Naive thymus-derived CD4-positive, alpha-beta T cell (primary cell): Measurements from ENCODE around the gene TTC16. TPM values are rescaled to one million over a fixed set of nuclear protein-coding genes. Genes with fewer than 3 reads are reported as not detected.

Experiments used
- ATAC-seq: fragments of 150-1000 bp; cut with Tn5 transposase; 2 replicates; pipeline ENCODE4 v1.10.0; 2021; ENCODE audit warnings: mild to moderate bottlenecking, moderate library complexity
- CTCF ChIA-PET: fragments of 350-600 bp; sonication (Branson Sonifier 250); formaldehyde crosslinking; loops from one replicate; lab custom pipeline; 2021; ENCODE audit warnings: antibody characterized with exemption; lab: Charles Lee
- POLR2A ChIA-PET: fragments of 350-600 bp; sonication (Branson Sonifier 250); formaldehyde crosslinking; loops from one replicate; lab custom pipeline; 2021; ENCODE audit warnings: antibody characterized with exemption, inconsistent platforms; lab: Charles Lee
- DNase-seq, 9 donors: peaks; one replicate each; pipeline versions ENCODE4 v3.0.0 to v3.0.0-alpha.2; 2020 to 2022; ENCODE audit warnings: mixed read lengths in 1 of 9
- H3K27ac ChIP-seq: one replicate; pipeline ENCODE4 v1.7.0; 2013; ENCODE audit warnings: mild to moderate bottlenecking, low read depth, low read length, moderate library complexity
- H3K27me3 ChIP-seq, 2 donors: one replicate each; pipeline ENCODE4 v1.7.0; 2013; ENCODE audit warnings: low read length in 2 of 2, mild to moderate bottlenecking in 2 of 2, moderate library complexity in 2 of 2; ENCODE audit not compliant: control insufficient read depth in 2 of 2, insufficient read depth in 2 of 2
- H3K36me3 ChIP-seq, 3 experiments: 1 replicate in 2 of 3; 2 replicates in 1 of 3; pipeline ENCODE4 v1.7.0; 2013; ENCODE audit warnings: low read length in 3 of 3, mild to moderate bottlenecking in 3 of 3, moderate library complexity in 1 of 3; ENCODE audit not compliant: insufficient read depth in 3 of 3, control insufficient read depth in 2 of 3
- H3K4me1 ChIP-seq, 2 donors: one replicate each; pipeline ENCODE4 v1.7.0; 2013; ENCODE audit warnings: low read length in 2 of 2, mild to moderate bottlenecking in 2 of 2, moderate library complexity in 1 of 2; ENCODE audit not compliant: control insufficient read depth in 2 of 2, insufficient read depth in 2 of 2
- H3K4me3 ChIP-seq: 2 replicates; pipeline ENCODE4 v1.7.0; 2013; ENCODE audit warnings: mild to moderate bottlenecking, low read length
- H3K9me3 ChIP-seq, 3 experiments: 1 replicate in 2 of 3; 2 replicates in 1 of 3; pipeline ENCODE4 v1.7.0; 2013; ENCODE audit warnings: low read length in 3 of 3; ENCODE audit not compliant: control insufficient read depth in 2 of 3
- H3K27ac Mint-ChIP-seq, 9 donors: one replicate each; pipeline ENCODE4 v1.8.0; 2020 to 2022; ENCODE audit warnings: mixed read lengths in 9 of 9, mild to moderate bottlenecking in 8 of 9, moderate library complexity in 5 of 9, inconsistent platforms in 2 of 9
- H3K27me3 Mint-ChIP-seq, 5 donors: one replicate each; pipeline ENCODE4 v1.8.0; 2021 to 2022; ENCODE audit warnings: mixed read lengths in 5 of 5, mild to moderate bottlenecking in 1 of 5
- H3K36me3 Mint-ChIP-seq, 5 donors: one replicate each; pipeline ENCODE4 v1.8.0; 2020 to 2022; ENCODE audit warnings: mixed read lengths in 5 of 5, mild to moderate bottlenecking in 3 of 5, inconsistent platforms in 1 of 5
- H3K4me1 Mint-ChIP-seq, 7 donors: one replicate each; pipeline ENCODE4 v1.8.0; 2020 to 2022; ENCODE audit warnings: mixed read lengths in 7 of 7, mild to moderate bottlenecking in 3 of 7, inconsistent platforms in 1 of 7
- H3K4me3 Mint-ChIP-seq, 10 donors: one replicate each; pipeline ENCODE4 v1.8.0; 2020 to 2022; ENCODE audit warnings: mild to moderate bottlenecking in 10 of 10, mixed read lengths in 10 of 10, moderate library complexity in 6 of 10, inconsistent platforms in 2 of 10
- H3K9me3 Mint-ChIP-seq, 11 donors: one replicate each; pipeline ENCODE4 v1.8.0; 2020 to 2022; ENCODE audit warnings: mixed read lengths in 11 of 11, mild to moderate bottlenecking in 4 of 11, inconsistent platforms in 1 of 11, moderate library complexity in 1 of 11
- intact Hi-C, 2 donors: fragments of 100-400 bp; cut with micrococcal nuclease; formaldehyde crosslinking; loops; one replicate each; pipeline ENCODE4 v1.15.1; 2023
- polyA plus RNA-seq, 2 donors: library from polyadenylated mRNA; unstranded; fragments of 300-500 nt; fragmentation: Illumina TruSeq; gene quantifications; one replicate each; pipeline ENCODE4 v1.2.3, GENCODE V29; 2021
- total RNA-seq, 6 experiments: library from RNA in 5 of 6; stranded (reverse) in 5 of 6; gene quantifications; 1 replicate in 5 of 6; 2 replicates in 1 of 6; pipeline ENCODE4 v1.2.3 and lab custom pipeline; 2021 to 2026

TTC16 gene
- total and polyA plus RNA-seq, 7 experiments from 2014 or later, result 0.29 to 9.9 (median 4.6) TPM

DNA sequence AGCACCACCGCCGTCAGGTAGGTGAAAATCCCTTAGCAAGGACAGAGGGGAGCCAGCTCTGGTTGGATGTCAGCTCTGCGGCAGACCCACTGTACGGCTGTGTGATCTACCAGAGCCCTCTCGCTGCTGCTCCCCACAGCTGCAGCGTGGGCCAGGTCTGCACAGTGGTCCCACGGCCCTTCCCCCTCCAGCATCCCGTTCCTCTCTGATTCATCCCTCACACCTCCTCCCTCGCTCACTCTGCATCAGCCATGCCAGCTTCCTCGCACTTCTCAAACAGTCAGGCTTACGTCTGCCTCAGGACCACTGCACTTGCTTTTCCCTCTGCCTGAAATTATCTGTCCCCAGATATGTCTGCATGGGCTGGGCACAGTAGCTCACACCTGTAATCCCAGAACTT is 35.7 kb upstream of the TTC16 start:
- no peaks in the 10 kb centered on the region for H3K4me1 ChIP-seq
- Mint-ChIP-seq H3K4me3 (no peak overlapping the region), H3K27me3 (no peaks in the 10 kb centered on the region), H3K36me3 (peaks cover 0 to 22% (median 8%) of the 10 kb centered on the region in 5 donors), H3K27ac (no peak overlapping the region), H3K4me1 (no peaks in the 10 kb centered on the region), H3K9me3 (no peaks in the 10 kb centered on the region)
- intact Hi-C loops, result no loop called here
- H3K9me3 ChIP-seq, result no peaks in the 10 kb centered on the region
- no peak for DNase-seq
- POLR2A ChIA-PET, result no interaction called here
- H3K36me3 ChIP-seq, result no peaks in the 10 kb centered on the region
- H3K27me3 ChIP-seq, result no peaks in the 10 kb centered on the region
- CTCF ChIA-PET, result no interaction called here
- no peak overlapping the region for H3K27ac ChIP-seq
- H3K4me3 ChIP-seq, result no peak overlapping the region
- no peak for ATAC-seq

DNA sequence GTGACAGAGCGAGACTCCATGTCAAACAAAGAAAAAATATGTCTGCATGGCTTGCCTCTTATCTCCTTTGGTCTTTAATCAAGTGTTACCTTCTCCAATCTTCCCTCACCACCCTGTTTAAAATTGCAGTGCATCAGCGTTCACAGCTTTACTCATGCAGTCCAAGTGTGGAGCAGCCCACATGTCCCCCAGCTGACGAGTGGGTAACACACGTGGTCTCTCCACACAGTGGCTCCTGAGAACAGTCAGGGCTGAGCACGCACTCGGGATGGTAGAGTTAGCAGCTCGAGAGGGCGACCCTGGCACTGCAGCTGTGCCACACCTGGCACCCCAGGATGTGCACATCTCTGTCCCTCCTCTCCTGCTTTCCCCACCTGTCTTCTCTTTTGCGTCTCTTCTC is 35.0 kb upstream of the TTC16 start:
- no peak overlapping the region for H3K4me3 Mint-ChIP-seq
- Histone ChIP-seq H3K9me3 (no peaks in the 10 kb centered on the region), H3K27ac (no peak overlapping the region), H3K4me1 (no peaks in the 10 kb centered on the region), H3K36me3 (no peaks in the 10 kb centered on the region), H3K4me3 (no peak overlapping the region), H3K27me3 (no peaks in the 10 kb centered on the region)
- no peaks in the 10 kb centered on the region for H3K9me3 Mint-ChIP-seq
- no peaks in the 10 kb centered on the region for H3K4me1 Mint-ChIP-seq
- intact Hi-C loops, result no loop called here
- ChIA-PET POLR2A (no interaction called here), CTCF (no interaction called here)
- H3K27me3 Mint-ChIP-seq, result no peaks in the 10 kb centered on the region
- peaks cover 0 to 19% (median 5%) of the 10 kb centered on the region in 5 donors for H3K36me3 Mint-ChIP-seq
- no peak overlapping the region for H3K27ac Mint-ChIP-seq
- ATAC-seq (no peak), DNase-seq (no peak)

DNA sequence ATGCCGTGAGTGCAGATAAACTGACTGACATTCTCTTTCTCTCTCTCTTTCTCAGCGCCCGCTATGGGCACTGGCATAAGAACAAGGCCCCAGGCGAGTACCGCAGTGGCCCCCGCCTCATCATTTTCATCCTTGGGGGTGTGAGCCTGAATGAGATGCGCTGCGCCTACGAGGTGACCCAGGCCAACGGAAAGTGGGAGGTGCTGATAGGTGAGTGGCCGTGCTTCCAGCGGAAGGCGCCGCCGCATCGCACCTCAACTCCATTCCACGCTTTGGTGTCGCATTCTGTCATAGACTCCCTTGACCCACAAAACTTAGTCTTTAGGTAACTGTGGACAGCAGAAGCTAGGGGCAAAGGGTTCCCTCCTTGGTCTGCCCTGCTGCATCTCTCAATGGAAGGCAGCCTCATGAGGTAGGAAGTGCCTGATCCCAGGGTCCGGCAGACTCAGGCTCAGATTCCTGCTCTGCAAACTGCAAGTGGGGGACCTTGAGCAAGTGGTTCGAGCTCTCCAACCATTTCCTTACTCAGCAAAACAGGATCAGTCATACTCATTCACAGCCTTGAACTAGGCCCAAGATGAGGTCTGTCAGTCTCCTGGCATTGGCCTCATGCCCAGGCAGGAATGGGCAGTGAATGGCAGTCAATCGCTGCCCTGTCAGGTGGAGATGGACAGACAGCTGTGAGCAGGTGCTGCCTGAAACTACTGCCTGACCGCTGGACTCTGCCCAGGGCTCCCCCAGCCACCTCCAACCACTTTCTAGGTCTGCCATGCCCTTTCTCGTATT is 33.3 kb upstream of the TTC16 start:
- H3K9me3 Mint-ChIP-seq, result no peaks in the 10 kb centered on the region
- Histone ChIP-seq H3K9me3 (no peaks in the 10 kb centered on the region), H3K36me3 (no peaks in the 10 kb centered on the region), H3K27me3 (no peaks in the 10 kb centered on the region), H3K27ac (no peak overlapping the region), H3K4me3 (no peak overlapping the region), H3K4me1 (no peaks in the 10 kb centered on the region)
- H3K36me3 Mint-ChIP-seq, result peaks cover 0 to 17% (median 4%) of the 10 kb centered on the region in 5 donors
- intact Hi-C loops, result no loop called here
- no peak overlapping the region for H3K4me3 Mint-ChIP-seq
- POLR2A ChIA-PET, result no interaction called here
- no peaks in the 10 kb centered on the region for H3K4me1 Mint-ChIP-seq
- CTCF ChIA-PET, result no interaction called here
- DNase-seq (no peak), ATAC-seq (no peak)
- no peak overlapping the region for H3K27ac Mint-ChIP-seq
- no peaks in the 10 kb centered on the region for H3K27me3 Mint-ChIP-seq

GRCh38 chr9:127683723-127684122 is 32.2 kb upstream of the TTC16 start:
- Histone ChIP-seq H3K27me3 (no peaks in the 10 kb centered on the region), H3K36me3 (no peaks in the 10 kb centered on the region), H3K9me3 (no peaks in the 10 kb centered on the region), H3K27ac (no peak overlapping the region), H3K4me3 (no peak overlapping the region), H3K4me1 (no peaks in the 10 kb centered on the region)
- intact Hi-C loops, result no loop called here
- Mint-ChIP-seq H3K4me3 (no peak overlapping the region), H3K27ac (no peak overlapping the region), H3K4me1 (no peaks in the 10 kb centered on the region), H3K9me3 (no peaks in the 10 kb centered on the region), H3K27me3 (no peaks in the 10 kb centered on the region), H3K36me3 (peaks cover 0 to 17% (median 4%) of the 10 kb centered on the region in 5 donors)
- ATAC-seq (no peak), DNase-seq (no peak)
- ChIA-PET CTCF (no interaction called here), POLR2A (no interaction called here)

DNA sequence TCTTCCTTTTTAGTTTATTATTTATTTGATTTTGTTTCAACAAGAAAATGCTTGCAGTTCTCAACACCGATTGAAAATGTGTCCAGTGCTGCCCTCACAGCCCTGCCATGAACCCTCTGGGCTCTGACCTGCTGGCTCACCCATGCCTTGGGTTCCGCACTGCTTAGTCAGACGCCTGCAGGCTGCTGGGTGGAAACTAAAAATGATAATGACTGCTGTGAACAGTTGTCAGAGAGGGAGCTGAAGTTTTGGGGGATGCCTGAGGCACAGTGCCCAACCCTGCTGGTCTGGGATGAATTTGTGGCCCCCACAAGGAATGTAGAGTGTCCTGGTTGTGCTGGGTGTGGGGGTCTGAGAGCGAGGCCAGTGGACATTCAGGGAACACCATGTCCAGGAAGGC is 31.3 kb upstream of the TTC16 start:
- ATAC-seq (no peak), DNase-seq (no peak)
- Mint-ChIP-seq H3K27ac (peak overlapping the region in 1 of 9 donors; percentile 22), H3K4me3 (no peak overlapping the region), H3K4me1 (no peaks in the 10 kb centered on the region), H3K36me3 (peaks cover 0 to 15% (median 4%) of the 10 kb centered on the region in 5 donors), H3K9me3 (no peaks in the 10 kb centered on the region), H3K27me3 (no peaks in the 10 kb centered on the region)
- ChIA-PET POLR2A (no interaction called here), CTCF (interaction anchor here (0.6 kb wide), 1 partner anchor 115 kb away, joined by 4 read pairs; no protein-coding TSS in a partner anchor)
- Histone ChIP-seq H3K4me3 (no peak overlapping the region), H3K36me3 (no peaks in the 10 kb centered on the region), H3K4me1 (no peaks in the 10 kb centered on the region), H3K27me3 (no peaks in the 10 kb centered on the region), H3K27ac (no peak overlapping the region), H3K9me3 (no peaks in the 10 kb centered on the region)
- intact Hi-C loops, result no loop called here

DNA sequence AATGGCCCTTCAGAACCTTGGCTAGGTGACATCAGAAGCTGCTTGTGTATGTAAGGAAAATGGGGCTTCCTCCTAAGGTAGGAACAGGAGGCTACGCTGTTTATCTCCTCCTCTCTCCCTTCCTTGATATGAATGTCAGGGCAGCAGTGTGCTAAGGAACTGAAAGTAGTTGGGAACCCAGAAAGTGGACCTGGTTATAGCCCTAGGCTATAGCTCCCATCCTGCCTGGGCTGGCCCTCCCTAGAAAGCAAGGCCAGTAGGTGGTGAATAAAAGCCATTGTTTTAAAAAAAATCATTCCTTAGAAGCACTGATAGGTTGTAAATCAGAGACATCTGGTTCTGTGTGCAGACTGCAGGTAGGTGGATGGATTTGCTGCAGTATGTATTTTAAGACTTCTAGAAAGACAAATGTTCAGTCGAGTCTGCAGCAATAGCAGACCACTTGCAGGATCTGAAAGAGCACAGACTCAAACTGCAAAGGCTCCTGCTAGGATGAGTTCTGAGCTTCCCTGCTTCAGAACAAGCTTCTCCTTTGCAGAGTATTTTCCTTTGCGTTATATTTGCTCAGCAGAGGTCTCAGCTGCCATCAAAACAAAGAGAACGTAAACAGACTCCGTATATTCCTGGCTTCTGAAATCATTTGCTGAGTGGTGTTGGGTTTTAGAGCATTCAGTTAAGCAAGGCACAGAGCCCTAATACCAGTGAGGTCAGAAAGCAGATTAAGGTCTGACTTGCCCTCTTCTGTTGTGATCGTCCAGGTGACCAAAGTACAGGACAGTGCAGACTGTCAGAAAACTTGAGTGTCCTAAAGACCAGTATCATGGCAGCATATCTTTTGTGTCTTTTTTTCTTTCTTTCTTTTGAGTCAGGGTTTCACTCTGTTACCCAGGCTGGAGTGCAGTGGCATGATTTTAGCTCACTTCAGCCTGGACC is 29.2 kb upstream of the TTC16 start:
- H3K27me3 ChIP-seq, result no peaks in the 10 kb centered on the region
- H3K4me3 Mint-ChIP-seq, result no peak overlapping the region
- H3K27me3 Mint-ChIP-seq, result no peaks in the 10 kb centered on the region
- H3K4me1 ChIP-seq, result no peaks in the 10 kb centered on the region
- H3K9me3 ChIP-seq, result no peaks in the 10 kb centered on the region
- no peaks in the 10 kb centered on the region for H3K9me3 Mint-ChIP-seq
- ATAC-seq (no peak), DNase-seq (no peak)
- no peak overlapping the region for H3K27ac ChIP-seq
- POLR2A ChIA-PET, result interaction anchor here (0.7 kb wide), 1 partner anchor 79 kb away, joined by 3 read pairs; no protein-coding TSS in a partner anchor
- intact Hi-C loops, result no loop called here
- H3K36me3 ChIP-seq, result no peaks in the 10 kb centered on the region
- CTCF ChIA-PET, result interaction anchor here (0.5 kb wide), 1 partner anchor 97 kb away, joined by 4 read pairs; no protein-coding TSS in a partner anchor
- peaks cover 0 to 11% (median 0%) of the 10 kb centered on the region in 5 donors for H3K36me3 Mint-ChIP-seq
- H3K27ac Mint-ChIP-seq, result no peak overlapping the region
- no peak overlapping the region for H3K4me3 ChIP-seq
- no peaks in the 10 kb centered on the region for H3K4me1 Mint-ChIP-seq
